ENCODE measurements around the gene CTBP1. TPM values are rescaled to one million over a fixed set of nuclear protein-coding genes. Genes with fewer than 3 reads are reported as not detected.

Gene CTBP1
- total RNA-seq, 3 donors from 2014 or later, result 130 to 159 (median 133) TPM

GRCh38 chr4:1223841-1224809 is 24.8 kb downstream of the CTBP1 start:
- DNase-seq (ENCODE audit: low spot score in 2 of 2), result no peak
- no peak overlapping the region for H3K27ac ChIP-seq
- H3K36me3 ChIP-seq, result no peaks in the 10 kb centered on the region
- no peaks in the 10 kb centered on the region for H3K27me3 ChIP-seq
- H3K4me1 ChIP-seq, result no peaks in the 10 kb centered on the region
- H3K9me3 ChIP-seq, result no peaks in the 10 kb centered on the region
- TF ChIP-seq, protein P1, sequence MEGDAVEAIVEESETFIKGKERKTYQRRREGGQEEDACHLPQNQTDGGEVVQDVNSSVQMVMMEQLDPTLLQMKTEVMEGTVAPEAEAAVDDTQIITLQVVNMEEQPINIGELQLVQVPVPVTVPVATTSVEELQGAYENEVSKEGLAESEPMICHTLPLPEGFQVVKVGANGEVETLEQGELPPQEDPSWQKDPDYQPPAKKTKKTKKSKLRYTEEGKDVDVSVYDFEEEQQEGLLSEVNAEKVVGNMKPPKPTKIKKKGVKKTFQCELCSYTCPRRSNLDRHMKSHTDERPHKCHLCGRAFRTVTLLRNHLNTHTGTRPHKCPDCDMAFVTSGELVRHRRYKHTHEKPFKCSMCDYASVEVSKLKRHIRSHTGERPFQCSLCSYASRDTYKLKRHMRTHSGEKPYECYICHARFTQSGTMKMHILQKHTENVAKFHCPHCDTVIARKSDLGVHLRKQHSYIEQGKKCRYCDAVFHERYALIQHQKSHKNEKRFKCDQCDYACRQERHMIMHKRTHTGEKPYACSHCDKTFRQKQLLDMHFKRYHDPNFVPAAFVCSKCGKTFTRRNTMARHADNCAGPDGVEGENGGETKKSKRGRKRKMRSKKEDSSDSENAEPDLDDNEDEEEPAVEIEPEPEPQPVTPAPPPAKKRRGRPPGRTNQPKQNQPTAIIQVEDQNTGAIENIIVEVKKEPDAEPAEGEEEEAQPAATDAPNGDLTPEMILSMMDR (IDR thresholded peaks at IDR 0.05), result no peak
- TF ChIP-seq POLR2AphosphoS5 (IDR thresholded peaks at IDR 0.05) (no peak), POLR2A (IDR thresholded peaks at IDR 0.05) (no peak)
- intact Hi-C loops (cut with DNase I; ENCODE audit: low total_unique reads), result no loop called here
- no peak overlapping the region for H3K4me3 ChIP-seq

DNA sequence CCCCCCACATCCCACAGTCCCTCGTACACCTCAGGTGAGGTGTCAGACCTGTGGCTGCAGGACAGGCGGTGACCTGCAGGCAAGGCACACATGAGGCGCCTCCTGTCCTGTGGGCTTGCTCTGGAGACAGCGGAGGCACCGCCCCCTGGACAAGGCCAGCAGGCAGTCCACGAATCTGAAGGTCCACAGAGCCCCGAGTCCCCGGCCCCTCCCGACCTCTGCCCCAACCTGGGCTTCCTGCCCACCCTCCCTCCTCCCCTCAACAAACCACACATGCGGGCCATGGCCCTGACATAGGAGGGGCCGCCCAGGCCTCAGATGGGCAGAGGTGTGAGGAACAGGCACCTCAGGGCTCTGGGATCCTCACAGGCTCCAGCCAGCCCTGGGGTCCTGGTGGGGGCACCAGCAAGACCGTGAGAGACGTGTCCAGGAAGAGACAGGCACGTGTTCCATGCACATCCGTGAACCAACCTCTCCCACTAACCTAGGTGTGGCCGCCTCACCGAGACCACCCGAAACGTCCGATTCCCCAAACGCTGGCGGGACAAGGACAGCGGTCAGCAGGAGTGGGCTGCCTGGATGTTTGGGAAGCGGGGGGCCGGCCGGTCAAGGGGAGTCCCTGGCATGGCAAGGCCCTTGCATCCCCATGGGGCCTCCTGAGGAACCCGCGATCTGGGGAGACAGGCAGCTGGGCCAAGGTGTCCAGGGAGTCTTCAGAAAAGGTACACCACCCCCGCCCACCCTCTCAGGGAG is 25.8 kb downstream of the CTBP1 start:
- no peaks in the 10 kb centered on the region for H3K36me3 ChIP-seq
- no peaks in the 10 kb centered on the region for H3K4me1 ChIP-seq
- H3K27me3 ChIP-seq, result no peaks in the 10 kb centered on the region
- no peak overlapping the region for H3K27ac ChIP-seq
- H3K4me3 ChIP-seq, result no peak overlapping the region
- no peaks in the 10 kb centered on the region for H3K9me3 ChIP-seq
- intact Hi-C loops (cut with DNase I; ENCODE audit: low total_unique reads), result no loop called here
- TF ChIP-seq POLR2A (IDR thresholded peaks at IDR 0.05), result no peak
- TF ChIP-seq POLR2AphosphoS5 (IDR thresholded peaks at IDR 0.05), result no peak
- TF ChIP-seq, protein P1 (IDR thresholded peaks at IDR 0.05), result no peak
- DNase-seq (ENCODE audit: low spot score in 2 of 2), result no peak

DNA sequence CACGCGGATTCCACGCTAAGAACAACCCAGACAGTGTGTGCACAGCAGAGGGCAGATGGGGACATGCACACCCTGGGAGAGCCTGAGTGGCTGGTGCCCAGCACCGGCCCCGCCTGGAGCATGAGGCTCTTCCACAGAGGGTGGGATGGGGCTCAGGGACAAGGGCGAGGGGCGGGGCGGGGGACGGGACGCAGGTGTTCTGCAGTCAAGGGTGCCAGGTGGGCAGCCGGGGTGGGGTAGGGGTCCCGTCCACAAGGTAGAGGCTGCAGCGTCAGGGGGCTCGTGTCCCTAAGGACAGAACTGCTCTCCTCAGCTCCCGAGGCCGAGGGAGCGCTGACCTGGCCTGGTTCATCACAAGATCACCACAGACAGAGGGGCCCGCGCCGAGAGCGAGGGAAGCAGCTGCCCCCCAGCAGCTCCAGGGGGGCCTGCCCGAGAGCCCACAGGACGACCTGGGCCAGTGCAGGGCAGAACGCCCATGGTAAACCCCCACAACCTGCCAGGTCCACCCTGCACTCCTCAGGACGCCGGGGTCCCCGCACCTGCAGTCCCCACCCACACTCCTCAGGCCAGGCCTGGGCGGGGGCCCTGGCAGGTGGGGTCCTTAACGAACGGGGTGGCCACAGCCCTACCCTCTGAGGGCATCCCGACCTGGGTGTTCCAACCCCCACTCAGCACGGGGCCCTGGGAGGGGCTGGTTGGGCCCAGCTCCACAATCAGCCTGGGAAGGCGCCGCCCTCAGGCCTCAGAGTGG is 26.7 kb downstream of the CTBP1 start:
- H3K27me3 ChIP-seq, result no peaks in the 10 kb centered on the region

GRCh38 chr4:1221155-1221870 is 27.6 kb downstream of the CTBP1 start:
- H3K36me3 ChIP-seq, result no peaks in the 10 kb centered on the region
- no peak for DNase-seq (ENCODE audit: low spot score in 2 of 2)
- H3K4me1 ChIP-seq, result no peaks in the 10 kb centered on the region

More for the DNA sequence above, 26.7 kb downstream of the CTBP1 start:
- no peaks in the 10 kb centered on the region for H3K4me1 ChIP-seq
- intact Hi-C loops (cut with DNase I; ENCODE audit: low total_unique reads), result no loop called here
- H3K4me3 ChIP-seq, result no peak overlapping the region
- H3K36me3 ChIP-seq, result no peaks in the 10 kb centered on the region
- H3K9me3 ChIP-seq, result no peaks in the 10 kb centered on the region
- DNase-seq (ENCODE audit: low spot score in 2 of 2), result no peak
- TF ChIP-seq, protein P1 (IDR thresholded peaks at IDR 0.05), result no peak
- no peak for TF ChIP-seq POLR2AphosphoS5 (IDR thresholded peaks at IDR 0.05)
- TF ChIP-seq POLR2A (IDR thresholded peaks at IDR 0.05), result no peak
- no peak overlapping the region for H3K27ac ChIP-seq

More at GRCh38 chr4:1221155-1221870, 27.6 kb downstream of the CTBP1 start:
- no peak for TF ChIP-seq POLR2A (IDR thresholded peaks at IDR 0.05)
- TF ChIP-seq, protein P1 (IDR thresholded peaks at IDR 0.05), result no peak
- no peak for TF ChIP-seq POLR2AphosphoS5 (IDR thresholded peaks at IDR 0.05)
- intact Hi-C loops (cut with DNase I; ENCODE audit: low total_unique reads), result no loop called here
- Histone ChIP-seq H3K9me3 (no peaks in the 10 kb centered on the region), H3K4me3 (no peak overlapping the region), H3K27ac (no peak overlapping the region), H3K27me3 (no peaks in the 10 kb centered on the region)

Data from breast epithelium (tissue), 4 donors.